GM12878 (cell line): ENCODE data around the gene KIAA2012. TPM values are rescaled to one million over a fixed set of nuclear protein-coding genes. Genes with fewer than 3 reads are reported as not detected.

ENCODE experiments used
- ATAC-seq: fragments of 200-7000 bp; cut with Tn5 transposase; 3 replicates; pipeline ENCODE4 v1.9.1; 2020; ENCODE audit warnings: mild to moderate bottlenecking, moderate library complexity
- BruUV-seq: library from RNA; stranded (reverse); fragments of 400-500 nt; replicated peaks from 2 replicates; lab custom pipeline; 2021; lab: Mats Ljungman, UMichigan
- CTCF ChIA-PET: fragments of 300-600 bp; sonication (Branson Sonifier 250); formaldehyde crosslinking; extraction: SDS; loops from one replicate; lab custom pipeline; 2021; ENCODE audit warnings: inconsistent platforms; lab: Yijun Ruan, JAX
- POLR2A ChIA-PET: fragments of 350-600 bp; formaldehyde crosslinking; extraction: SDS; loops from one replicate; lab custom pipeline; 2021; ENCODE audit warnings: inconsistent platforms; lab: Charles Lee
- RAD21 ChIA-PET: fragments of 300-600 bp; sonication (Branson Sonifier 250); formaldehyde crosslinking; loops from one replicate; lab custom pipeline; 2023; ENCODE audit warnings: antibody characterized with exemption; ENCODE audit not compliant: unreplicated experiment; lab: Charles Lee
- SMC1A ChIA-PET: fragments of 300-600 bp; sonication (Branson Sonifier 250); formaldehyde crosslinking; loops from one replicate; lab custom pipeline; 2023; ENCODE audit not compliant: unreplicated experiment, uncharacterized antibody; lab: Charles Lee
- DNase-seq: peaks from one replicate; pipeline ENCODE4 v3.0.0-alpha.2; 2011; ENCODE audit warnings: low read depth, low spot score
- FAIRE-seq: peaks from 3 replicates; lab custom pipeline; 2011; peaks lifted over from hg19 to GRCh38; lab: Jason Lieb, UNC
- H2AFZ ChIP-seq: 2 replicates; pipeline ENCODE4 v1.6.0; 2011; ENCODE audit warnings: low read depth, low read length, control low read depth; ENCODE audit not compliant: control insufficient read depth
- H3K27ac ChIP-seq: 2 replicates; pipeline ENCODE4 v1.5.1; 2011; ENCODE audit warnings: control low read depth; ENCODE audit not compliant: control insufficient read depth, insufficient read depth
- H3K27me3 ChIP-seq, 2 experiments: replicated peaks in 1 of 2; 2 replicates each; pipeline versions ENCODE4 v1.6.0 to v1.6.1; 2011; ENCODE audit warnings: low read length in 1 of 2; ENCODE audit not compliant: control insufficient read depth in 2 of 2, insufficient read depth in 2 of 2
- H3K36me3 ChIP-seq, 2 experiments: 2 replicates each; pipeline ENCODE4 v1.5.1; 2011; ENCODE audit warnings: low read length in 1 of 2; ENCODE audit not compliant: control insufficient read depth in 2 of 2, insufficient read depth in 2 of 2
- H3K4me1 ChIP-seq: 2 replicates; pipeline ENCODE4 v1.6.1; 2011; ENCODE audit warnings: mild to moderate bottlenecking, low read length, moderate library complexity, mixed read lengths; ENCODE audit not compliant: control insufficient read depth, insufficient read depth
- H3K4me2 ChIP-seq: 2 replicates; pipeline ENCODE4 v1.6.0; 2011; ENCODE audit warnings: control low read depth; ENCODE audit not compliant: control insufficient read depth, insufficient read depth
- H3K4me3 ChIP-seq: fragments of 200-600 bp; sonication (generic); 2 replicates; pipeline ENCODE4 v1.5.1; 2016
- H3K79me2 ChIP-seq: 2 replicates; pipeline ENCODE4 v1.6.0; 2011; ENCODE audit warnings: low read length; ENCODE audit not compliant: control insufficient read depth, insufficient read depth
- H3K9ac ChIP-seq: 2 replicates; pipeline ENCODE4 v1.8.0; 2011; ENCODE audit warnings: low read length, control low read depth, mixed read lengths; ENCODE audit not compliant: control insufficient read depth, insufficient read depth
- H3K9me3 ChIP-seq: replicated peaks from 3 replicates; pipeline ENCODE4 v1.5.1; 2011; ENCODE audit warnings: mild to moderate bottlenecking, low read length; ENCODE audit not compliant: control insufficient read depth, insufficient read depth
- H4K20me1 ChIP-seq: 2 replicates; pipeline ENCODE4 v1.6.0; 2011; ENCODE audit not compliant: control insufficient read depth, insufficient read depth
- CEBPB ChIP-seq, 2 experiments: fragments of 150-350 bp in 1 of 2; IDR thresholded peaks; 2 replicates each; pipeline ENCODE4 v1.6.1; 2012 to 2014; ENCODE audit warnings: low read depth in 2 of 2, low read length in 2 of 2, borderline replicate concordance in 1 of 2, inconsistent platforms in 1 of 2
- E4F1 ChIP-seq: fragments of 450-650 bp; IDR thresholded peaks from 2 replicates; pipeline ENCODE4 v1.6.1; 2018; ENCODE audit warnings: borderline replicate concordance, mild to moderate bottlenecking; ENCODE audit not compliant: partially characterized antibody
- HSF1 ChIP-seq: fragments of 150-350 bp; IDR thresholded peaks from 2 replicates; pipeline ENCODE4 v1.6.1; 2014; ENCODE audit warnings: mild to moderate bottlenecking, low read depth, low read length
- IKZF1 ChIP-seq: fragments of 450-650 bp; conservative IDR thresholded peaks from 2 replicates; pipeline ENCODE4 v1.6.1; 2017; ENCODE audit warnings: antibody characterized with exemption, mild to moderate bottlenecking
- KDM1A ChIP-seq: fragments of 200-600 bp; sonication (generic); IDR thresholded peaks from 2 replicates; pipeline ENCODE4 v1.6.1; 2016; ENCODE audit warnings: borderline replicate concordance
- NKRF ChIP-seq: fragments of 450-650 bp; conservative IDR thresholded peaks from 2 replicates; pipeline ENCODE4 v1.6.1; 2017; ENCODE audit warnings: mild to moderate bottlenecking, moderate library complexity
- NR2C1 ChIP-seq: fragments of 450-650 bp; IDR thresholded peaks from 2 replicates; pipeline ENCODE4 v1.6.1; 2017; ENCODE audit warnings: antibody characterized with exemption, mild to moderate bottlenecking, moderate library complexity
- NR2C2 ChIP-seq: IDR thresholded peaks from 2 replicates; pipeline ENCODE4 v1.6.1; 2011; ENCODE audit warnings: borderline replicate concordance, low read depth; ENCODE audit not compliant: control insufficient read depth, insufficient read length
- PKNOX1 ChIP-seq: fragments of 450-650 bp; IDR thresholded peaks from 2 replicates; pipeline ENCODE4 v1.6.1; 2016; ENCODE audit warnings: mild to moderate bottlenecking
- SMAD5 ChIP-seq: IDR thresholded peaks from 2 replicates; pipeline ENCODE4 v1.6.1; 2016; ENCODE audit warnings: antibody characterized with exemption, low read depth
- SMC3 ChIP-seq: IDR thresholded peaks from 2 replicates; pipeline ENCODE4 v1.6.1; 2011; ENCODE audit warnings: low read length, improper control_type of control experiment, borderline replicate concordance
- SRF ChIP-seq, 2 experiments: IDR thresholded peaks; 2 replicates each; pipeline ENCODE4 v1.6.1; 2011; ENCODE audit warnings: low read depth in 2 of 2, low read length in 2 of 2, mild to moderate bottlenecking in 1 of 2, moderate library complexity in 1 of 2
- ZNF217 ChIP-seq: fragments of 450-650 bp; IDR thresholded peaks from 2 replicates; pipeline ENCODE4 v1.6.1; 2017; ENCODE audit warnings: antibody characterized with exemption, mild to moderate bottlenecking
- WGBS: methylation state at CpG from one replicate; pipeline ENCODE4 v1.1.6; 2016; ENCODE audit warnings: low lambda C conversion rate; ENCODE audit not compliant: insufficient replicate concordance, insufficient coverage; ENCODE audit errors: missing lambda C conversion rate; 5-methylcytosine and 5-hydroxymethylcytosine counted together
- in situ Hi-C: fragments of 300-500 bp; cut with MboI; formaldehyde crosslinking; loops from 9 replicates; pipeline ENCODE4 v1.14.3; 2018; ENCODE audit warnings: mixed read lengths
- intact Hi-C: fragments of 100-400 bp; cut with micrococcal nuclease; formaldehyde crosslinking; loops from one replicate; pipeline ENCODE4 v1.14.2; 2022; ENCODE audit not compliant: unreplicated experiment
- polyA plus RNA-seq, 11 experiments: library from polyadenylated mRNA; depleted of rRNA in 4 of 11; unstranded in 6 of 11; stranded (reverse) in 5 of 11; fragments of >200 nt; fragmentation: Nextera tagmentation in 4 of 11; fragmentation: Illumina TruSeq in 1 of 11; extraction: Ambion mirVana in 4 of 11; extraction: Trizol in 1 of 11; gene quantifications; 1 replicate in 1 of 11; 2 replicates in 10 of 11; pipeline versions ENCODE4 v1.2.1 to v1.2.3, GENCODE V29; 2011 to 2016; ENCODE audit warnings: inconsistent platforms in 2 of 11, missing spikeins in 2 of 11, low read depth in 1 of 11
- total RNA-seq, 4 experiments: library from RNA; depleted of rRNA in 3 of 4; stranded (reverse); fragments of >200 nt in 3 of 4; fragmentation: Illumina TruSeq in 1 of 4; extraction: Trizol in 1 of 4; gene quantifications; 2 replicates each; pipeline versions ENCODE4 v1.2.1 to v1.2.3, GENCODE V29; 2013 to 2021

KIAA2012 gene
- total and polyA plus RNA-seq, 10 of the 15 experiments (the other 5 are each of a cell fraction or from before 2014, with no cell fraction given), result 0.03 TPM; not detected in 9

GRCh38 chr2:202185156-202185555 lies 112.1 kb downstream of the KIAA2012 start:
- intact Hi-C loops (no loop called here), in situ Hi-C loops (loop anchor here (10.0 kb wide), 1 partner anchor 520 kb away; no protein-coding TSS in a partner anchor)
- Histone ChIP-seq H3K4me1 (no peaks in the 10 kb centered on the region), H3K4me2 (no peak overlapping the region), H3K4me3 (no peak overlapping the region), H3K27me3 (no peaks in the 10 kb centered on the region; a peak in 1 of 4 replicates), H3K27ac (no peak overlapping the region), H3K9me3 (no peaks in the 10 kb centered on the region), H4K20me1 (no peaks in the 10 kb centered on the region), H3K9ac (no peak overlapping the region), H2AFZ (no peak overlapping the region), H3K36me3 (no peaks in the 10 kb centered on the region), H3K79me2 (no peaks in the 10 kb centered on the region)
- CTCF ChIA-PET, result interaction anchor here (0.6 kb wide), 1 partner anchor 54 kb away, joined by 3 read pairs; no protein-coding TSS in a partner anchor
- RAD21 ChIA-PET, result no interaction called here
- SMC1A ChIA-PET, result interaction anchor here (1.2 kb wide), 1 partner anchor 325 kb away, joined by 4 read pairs; no protein-coding TSS in a partner anchor
- DNase-seq, result no peak
- FAIRE-seq, result no peak
- POLR2A ChIA-PET, result no interaction called here
- no peak for ATAC-seq
- BruUV-seq, result no TSS peak
- TF ChIP-seq NKRF, result no peak
- no peak for TF ChIP-seq IKZF1
- TF ChIP-seq HSF1, result no peak
- no peak for TF ChIP-seq CEBPB (IDR thresholded peaks at IDR 0.05; ENCODE audit: borderline replicate concordance in 1 of 2, low read depth in 2 of 2, low read length in 2 of 2)
- no peak for TF ChIP-seq SMAD5
- no peak for TF ChIP-seq ZNF217
- TF ChIP-seq KDM1A, result no peak
- TF ChIP-seq SRF (IDR thresholded peaks at IDR 0.05; ENCODE audit: low read depth in 2 of 2, low read length in 2 of 2), result no peak
- no peak for TF ChIP-seq NR2C2
- TF ChIP-seq NR2C1, result no peak
- TF ChIP-seq SMC3, result no peak
- TF ChIP-seq PKNOX1, result no peak
- no peak for TF ChIP-seq E4F1
- 51% methylated on average over 6 of the region's 6 CpGs for WGBS
